Stimulated activated CD8-positive, alpha-beta memory T cell treated with anti-CD3 and anti-CD28 coated beads, Interleukin-7, amount 100 ng/mL, for 1 hour (primary cell): ENCODE data around the gene ZDHHC20.

ENCODE experiments used
- DNase-seq, 2 donors: peaks; one replicate each; pipeline ENCODE4 v3.0.0-alpha.2; 2020; ENCODE audit warnings: low read depth in 2 of 2

Gene ZDHHC20

DNA sequence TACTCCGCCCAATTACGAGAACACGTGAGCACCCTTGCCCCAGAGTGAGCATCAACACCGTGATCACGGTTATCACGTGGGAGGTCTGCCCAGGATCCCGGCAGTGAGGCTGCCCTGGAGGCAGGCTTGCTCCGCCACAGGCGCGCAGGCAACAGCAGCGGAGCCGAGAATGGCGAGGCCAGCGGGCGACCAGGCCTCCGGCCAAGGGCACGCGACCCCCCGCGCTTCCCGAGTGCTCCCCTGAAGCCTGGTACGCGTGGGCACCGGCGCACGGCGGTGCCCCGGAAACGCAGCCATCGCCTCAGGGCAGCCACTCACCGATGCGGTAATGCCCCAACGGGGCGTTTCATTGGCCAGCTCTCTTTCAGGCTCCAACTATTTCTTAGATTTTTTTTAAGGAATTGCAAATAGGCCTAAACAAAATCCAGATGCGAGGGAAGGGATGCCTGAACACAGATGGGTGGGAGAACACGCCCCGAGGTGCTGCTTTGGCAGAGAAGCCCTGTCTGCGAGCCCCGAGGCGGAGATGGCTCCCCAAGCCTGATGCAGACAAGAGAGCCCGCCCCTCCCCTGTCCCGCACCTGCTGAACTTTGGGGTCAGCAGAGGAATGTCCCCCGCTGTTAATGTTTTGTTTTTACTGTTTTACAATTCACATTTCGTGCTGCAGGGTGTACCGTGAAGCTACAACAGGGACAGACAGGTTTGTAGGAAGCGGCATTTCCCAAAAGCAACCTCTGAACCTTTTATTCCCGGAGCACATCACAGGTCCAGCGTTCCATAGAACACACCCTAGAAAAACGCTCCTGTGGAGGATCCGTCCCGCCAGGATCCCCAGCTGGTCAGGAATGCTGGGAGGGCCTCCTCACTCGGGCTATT lies 132.7 kb downstream of the ZDHHC20 start:
- DNase-seq = no peak

DNA sequence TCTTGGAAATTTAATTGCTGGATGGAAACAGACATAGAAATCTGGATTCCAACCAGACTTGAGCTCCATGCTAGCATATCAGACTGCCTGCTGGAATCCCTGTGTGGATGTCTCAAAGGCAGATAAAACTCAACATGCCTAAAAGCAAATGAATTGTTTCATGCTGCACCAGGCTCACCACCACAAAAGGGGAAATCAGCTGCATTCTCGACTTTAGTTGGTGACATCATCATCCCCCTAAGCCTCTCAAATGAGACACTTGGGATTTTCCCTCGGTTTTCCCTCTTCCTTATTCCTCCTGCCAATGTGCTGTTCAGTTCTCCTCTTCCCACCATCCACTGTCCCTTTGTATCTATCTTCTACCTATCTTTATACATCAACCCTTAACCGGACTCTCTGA lies 134.3 kb downstream of the ZDHHC20 start:
- DNase-seq = no peak

DNA sequence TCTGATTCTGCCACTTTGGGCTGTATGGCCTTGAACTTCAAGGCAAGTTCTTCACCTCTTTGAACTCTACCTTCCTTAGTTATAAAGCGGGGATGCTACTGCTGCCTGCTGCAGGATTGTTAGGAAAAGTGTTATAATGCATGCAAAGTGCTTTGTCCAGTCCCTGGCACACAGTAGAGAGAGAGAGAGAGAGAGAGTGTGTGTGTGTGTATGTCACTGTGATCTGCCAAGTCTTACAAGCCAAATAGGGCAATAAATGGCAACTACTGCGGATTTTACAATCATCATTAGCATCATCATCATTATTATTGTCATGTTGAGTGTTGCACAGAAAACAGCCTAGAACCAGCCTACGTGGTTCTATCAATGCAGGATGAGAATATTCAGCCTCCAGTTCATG lies 136.1 kb downstream of the ZDHHC20 start:
- DNase-seq = no peak
